Neural cell (in vitro differentiated cells): ENCODE results near the gene RBM10. TPM values are rescaled to one million over a fixed set of nuclear protein-coding genes. Genes with fewer than 3 reads are reported as not detected.

Experiments
- H2AFZ ChIP-seq: fragments of 200-600, 300-800 bp; sonication (generic), shearing (Covaris generic); 2 replicates; pipeline ENCODE4 v1.6.0; 2014; ENCODE audit warnings: low read depth, mild to moderate bottlenecking, antibody characterized with exemption, low read length, moderate library complexity
- H3F3A ChIP-seq: fragments of 200-600 bp; shearing (Covaris generic); 2 replicates; pipeline ENCODE4 v1.6.1; 2016; ENCODE audit warnings: mild to moderate bottlenecking, moderate library complexity, mixed read lengths, antibody characterized with exemption, low read length; ENCODE audit not compliant: insufficient read depth, poor library complexity, severe bottlenecking
- H3K27ac ChIP-seq: fragments of 200-600, 300-800 bp; sonication (generic), shearing (Covaris generic); 2 replicates; pipeline ENCODE4 v1.5.1; 2014; ENCODE audit warnings: mild to moderate bottlenecking, low read length, moderate library complexity
- H3K27me3 ChIP-seq: fragments of 300-800, 200-600 bp; sonication (generic), shearing (Covaris generic); 2 replicates; pipeline ENCODE4 v1.6.0; 2014; ENCODE audit warnings: mild to moderate bottlenecking, low read depth, low read length, moderate library complexity; ENCODE audit not compliant: insufficient read depth
- H3K36me3 ChIP-seq: fragments of 300-800, 200-600 bp; sonication (generic), shearing (Covaris generic); 2 replicates; pipeline ENCODE4 v1.5.1; 2014; ENCODE audit warnings: mild to moderate bottlenecking, antibody characterized with exemption, low read length, moderate library complexity; ENCODE audit not compliant: insufficient read depth
- H3K4me2 ChIP-seq: fragments of 300-800, 200-600 bp; sonication (generic), shearing (Covaris generic); 2 replicates; pipeline ENCODE4 v1.6.0; 2014; ENCODE audit warnings: mild to moderate bottlenecking, low read length
- H3K4me3 ChIP-seq: fragments of 300-800, 200-600 bp; sonication (generic), shearing (Covaris generic); 2 replicates; pipeline ENCODE4 v1.5.1; 2014; ENCODE audit warnings: mild to moderate bottlenecking, low read length, moderate library complexity
- H3K79me2 ChIP-seq: fragments of 200-600 bp; shearing (Covaris generic); replicated peaks from 2 replicates; pipeline ENCODE4 v1.6.0; 2014; ENCODE audit warnings: mild to moderate bottlenecking, low read length, moderate library complexity; ENCODE audit not compliant: insufficient read depth
- H3K9ac ChIP-seq: fragments of 300-800, 200-600 bp; sonication (generic), shearing (Covaris generic); 2 replicates; pipeline ENCODE4 v1.6.1; 2016; ENCODE audit warnings: mild to moderate bottlenecking, low read length, mixed read lengths
- H3K9me2 ChIP-seq: fragments of 200-600 bp; shearing (Covaris generic); 2 replicates; pipeline ENCODE4 v1.6.1; 2016; ENCODE audit warnings: mild to moderate bottlenecking, low read length, mixed read lengths; ENCODE audit not compliant: insufficient read depth
- H3K9me3 ChIP-seq: fragments of 200-600, 300-800 bp; sonication (generic), shearing (Covaris generic); 2 replicates; pipeline ENCODE4 v1.6.1; 2016; ENCODE audit warnings: mild to moderate bottlenecking, mixed run types, low read length, moderate library complexity, mixed read lengths
- H4K20me1 ChIP-seq: fragments of 200-600 bp; shearing (Covaris generic); 2 replicates; pipeline ENCODE4 v1.6.1; 2016; ENCODE audit warnings: mild to moderate bottlenecking, mixed run types; ENCODE audit not compliant: insufficient read depth
- EP300 ChIP-seq: fragments of 450-650 bp; conservative IDR thresholded peaks from 2 replicates; pipeline ENCODE4 v1.6.1; 2014; ENCODE audit warnings: antibody characterized with exemption, mild to moderate bottlenecking, moderate library complexity; ENCODE audit not compliant: poor library complexity, severe bottlenecking
- EZH2 ChIP-seq: fragments of 200-600, 300-800 bp; shearing (Covaris generic), sonication (generic); IDR thresholded peaks from 2 replicates; pipeline ENCODE4 v1.6.1; 2014; ENCODE audit warnings: antibody characterized with exemption, low read length, borderline replicate concordance, mild to moderate bottlenecking; ENCODE audit not compliant: insufficient read depth, poor library complexity, severe bottlenecking
- MXI1 ChIP-seq: fragments of 450-650 bp; conservative IDR thresholded peaks from 2 replicates; pipeline ENCODE4 v1.6.1; 2014; ENCODE audit warnings: antibody characterized with exemption, mild to moderate bottlenecking; ENCODE audit not compliant: poor library complexity, severe bottlenecking
- POLR2AphosphoS5 ChIP-seq: IDR thresholded peaks from 2 replicates; pipeline ENCODE4 v1.6.1; 2012
- RAD21 ChIP-seq: fragments of 450-650 bp; conservative IDR thresholded peaks from 2 replicates; pipeline ENCODE4 v1.6.1; 2014; ENCODE audit warnings: antibody characterized with exemption, mild to moderate bottlenecking, moderate library complexity
- SMC3 ChIP-seq: fragments of 450-650 bp; conservative IDR thresholded peaks from 2 replicates; pipeline ENCODE4 v1.6.1; 2014; ENCODE audit warnings: antibody characterized with exemption, mild to moderate bottlenecking, moderate library complexity; ENCODE audit not compliant: poor library complexity
- TAF1 ChIP-seq: IDR thresholded peaks from 2 replicates; pipeline ENCODE4 v1.6.1; 2012; ENCODE audit warnings: low read depth
- polyA plus RNA-seq: library from polyadenylated mRNA; depleted of rRNA; stranded (reverse); fragments of >200 nt; gene quantifications from 2 replicates; pipeline ENCODE4 v1.2.3, GENCODE V29; 2014
- TF ChIP-seq, protein P1 (sequence below): fragments of 450-650 bp; IDR thresholded peaks from 2 replicates; pipeline ENCODE4 v1.5.1; 2014; ENCODE audit warnings: antibody characterized with exemption, mild to moderate bottlenecking, moderate library complexity; ENCODE audit not compliant: poor library complexity, severe bottlenecking
- TF ChIP-seq, protein P2 (sequence below): IDR thresholded peaks from 2 replicates; pipeline ENCODE4 v1.6.1; 2012; ENCODE audit warnings: borderline replicate concordance

Gene RBM10
- polyA plus RNA-seq, 1 donor from 2014 or later = 53.1 TPM

DNA sequence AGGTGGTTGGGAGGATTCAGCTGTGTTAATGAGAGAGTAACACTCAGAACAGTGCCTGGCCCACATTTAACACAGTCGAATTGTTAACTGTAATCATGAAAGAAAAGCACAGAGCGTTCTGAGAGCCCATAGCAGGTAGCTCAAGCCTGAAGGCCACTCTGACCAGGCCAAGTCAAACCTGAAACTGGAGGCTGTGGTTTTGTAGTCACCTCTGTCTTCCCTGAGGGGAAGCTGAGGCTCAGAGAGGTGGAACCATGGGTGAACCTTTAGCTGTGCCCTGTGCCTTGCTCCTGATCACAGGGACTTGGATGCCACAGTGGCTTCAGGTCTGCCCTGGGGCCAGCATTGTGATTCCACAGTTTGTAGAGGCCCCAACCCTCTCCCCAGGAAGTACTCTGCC, 32.1 kb downstream of the RBM10 start:
- no peak overlapping the region for H3K4me2 ChIP-seq
- no peak overlapping the region for H3K27ac ChIP-seq
- no peak overlapping the region for H3K9ac ChIP-seq
- H3K9me3 ChIP-seq = no peaks in the 10 kb centered on the region
- H3K4me3 ChIP-seq = no peak overlapping the region
- H4K20me1 ChIP-seq = no peaks in the 10 kb centered on the region
- no peaks in the 10 kb centered on the region for H3K27me3 ChIP-seq
- H3K36me3 ChIP-seq = no peaks in the 10 kb centered on the region
- no peaks in the 10 kb centered on the region for H3F3A ChIP-seq
- H3K9me2 ChIP-seq = no peaks in the 10 kb centered on the region
- no peak overlapping the region for H2AFZ ChIP-seq
- TF ChIP-seq RAD21 (no peak), MXI1 (no peak), POLR2AphosphoS5 (no peak), EP300 (no peak), SMC3 (no peak), TAF1 (no peak), EZH2 (no peak)
- TF ChIP-seq, protein P1, sequence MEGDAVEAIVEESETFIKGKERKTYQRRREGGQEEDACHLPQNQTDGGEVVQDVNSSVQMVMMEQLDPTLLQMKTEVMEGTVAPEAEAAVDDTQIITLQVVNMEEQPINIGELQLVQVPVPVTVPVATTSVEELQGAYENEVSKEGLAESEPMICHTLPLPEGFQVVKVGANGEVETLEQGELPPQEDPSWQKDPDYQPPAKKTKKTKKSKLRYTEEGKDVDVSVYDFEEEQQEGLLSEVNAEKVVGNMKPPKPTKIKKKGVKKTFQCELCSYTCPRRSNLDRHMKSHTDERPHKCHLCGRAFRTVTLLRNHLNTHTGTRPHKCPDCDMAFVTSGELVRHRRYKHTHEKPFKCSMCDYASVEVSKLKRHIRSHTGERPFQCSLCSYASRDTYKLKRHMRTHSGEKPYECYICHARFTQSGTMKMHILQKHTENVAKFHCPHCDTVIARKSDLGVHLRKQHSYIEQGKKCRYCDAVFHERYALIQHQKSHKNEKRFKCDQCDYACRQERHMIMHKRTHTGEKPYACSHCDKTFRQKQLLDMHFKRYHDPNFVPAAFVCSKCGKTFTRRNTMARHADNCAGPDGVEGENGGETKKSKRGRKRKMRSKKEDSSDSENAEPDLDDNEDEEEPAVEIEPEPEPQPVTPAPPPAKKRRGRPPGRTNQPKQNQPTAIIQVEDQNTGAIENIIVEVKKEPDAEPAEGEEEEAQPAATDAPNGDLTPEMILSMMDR = no peak
- TF ChIP-seq, protein P2, sequence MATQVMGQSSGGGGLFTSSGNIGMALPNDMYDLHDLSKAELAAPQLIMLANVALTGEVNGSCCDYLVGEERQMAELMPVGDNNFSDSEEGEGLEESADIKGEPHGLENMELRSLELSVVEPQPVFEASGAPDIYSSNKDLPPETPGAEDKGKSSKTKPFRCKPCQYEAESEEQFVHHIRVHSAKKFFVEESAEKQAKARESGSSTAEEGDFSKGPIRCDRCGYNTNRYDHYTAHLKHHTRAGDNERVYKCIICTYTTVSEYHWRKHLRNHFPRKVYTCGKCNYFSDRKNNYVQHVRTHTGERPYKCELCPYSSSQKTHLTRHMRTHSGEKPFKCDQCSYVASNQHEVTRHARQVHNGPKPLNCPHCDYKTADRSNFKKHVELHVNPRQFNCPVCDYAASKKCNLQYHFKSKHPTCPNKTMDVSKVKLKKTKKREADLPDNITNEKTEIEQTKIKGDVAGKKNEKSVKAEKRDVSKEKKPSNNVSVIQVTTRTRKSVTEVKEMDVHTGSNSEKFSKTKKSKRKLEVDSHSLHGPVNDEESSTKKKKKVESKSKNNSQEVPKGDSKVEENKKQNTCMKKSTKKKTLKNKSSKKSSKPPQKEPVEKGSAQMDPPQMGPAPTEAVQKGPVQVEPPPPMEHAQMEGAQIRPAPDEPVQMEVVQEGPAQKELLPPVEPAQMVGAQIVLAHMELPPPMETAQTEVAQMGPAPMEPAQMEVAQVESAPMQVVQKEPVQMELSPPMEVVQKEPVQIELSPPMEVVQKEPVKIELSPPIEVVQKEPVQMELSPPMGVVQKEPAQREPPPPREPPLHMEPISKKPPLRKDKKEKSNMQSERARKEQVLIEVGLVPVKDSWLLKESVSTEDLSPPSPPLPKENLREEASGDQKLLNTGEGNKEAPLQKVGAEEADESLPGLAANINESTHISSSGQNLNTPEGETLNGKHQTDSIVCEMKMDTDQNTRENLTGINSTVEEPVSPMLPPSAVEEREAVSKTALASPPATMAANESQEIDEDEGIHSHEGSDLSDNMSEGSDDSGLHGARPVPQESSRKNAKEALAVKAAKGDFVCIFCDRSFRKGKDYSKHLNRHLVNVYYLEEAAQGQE = no peak
- H3K79me2 ChIP-seq = no peaks in the 10 kb centered on the region

DNA sequence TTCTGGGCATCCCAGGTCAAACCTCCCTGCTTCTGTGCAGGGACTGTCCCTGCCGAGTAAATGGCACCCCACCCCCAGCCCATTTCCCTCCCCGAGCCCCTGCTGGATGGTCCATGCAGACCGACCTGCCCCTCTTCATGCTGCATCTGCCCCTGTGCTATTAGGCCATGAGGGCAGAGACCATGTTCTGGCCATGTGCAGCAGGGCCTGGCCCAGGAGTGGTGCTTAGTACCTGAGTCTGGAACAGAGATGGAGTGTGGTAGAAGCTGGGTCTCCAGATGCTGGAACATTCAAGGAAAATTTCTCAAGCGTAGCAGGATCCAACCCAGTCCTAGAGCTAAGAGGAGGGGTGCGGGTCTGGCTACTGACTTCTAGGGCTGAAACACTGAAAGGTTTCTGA, 33.3 kb downstream of the RBM10 start:
- no peaks in the 10 kb centered on the region for H3K9me2 ChIP-seq
- H3K4me2 ChIP-seq = no peak overlapping the region
- no peaks in the 10 kb centered on the region for H3K36me3 ChIP-seq
- H3K79me2 ChIP-seq = no peaks in the 10 kb centered on the region
- TF ChIP-seq SMC3 (no peak), TAF1 (no peak), POLR2AphosphoS5 (no peak), EZH2 (no peak), EP300 (no peak), MXI1 (no peak), RAD21 (no peak)
- TF ChIP-seq, protein P1 = no peak
- TF ChIP-seq, protein P2 = no peak
- no peak overlapping the region for H3K4me3 ChIP-seq
- H3K9me3 ChIP-seq = no peaks in the 10 kb centered on the region
- no peaks in the 10 kb centered on the region for H4K20me1 ChIP-seq
- no peak overlapping the region for H3K9ac ChIP-seq
- H3K27ac ChIP-seq = no peak overlapping the region
- H3K27me3 ChIP-seq = no peaks in the 10 kb centered on the region
- no peak overlapping the region for H2AFZ ChIP-seq
- H3F3A ChIP-seq = no peaks in the 10 kb centered on the region
